Astrocyte (in vitro differentiated cells and primary cell): Measurements from ENCODE around the gene KIRREL3. TPM values are rescaled to one million over a fixed set of nuclear protein-coding genes. Genes with fewer than 3 reads are reported as not detected.

ENCODE experiments used
- DNase-seq: peaks from one replicate; pipeline ENCODE4 v3.0.0-alpha.2; 2010; ENCODE audit warnings: low read depth
- FAIRE-seq: peaks from 2 replicates; lab custom pipeline; 2011; peaks lifted over from hg19 to GRCh38; lab: Jason Lieb, UNC
- H2AFZ ChIP-seq: 2 replicates; pipeline ENCODE4 v1.6.0; 2012; ENCODE audit warnings: low read depth, low read length, inconsistent platforms
- H3K27ac ChIP-seq: 2 replicates; pipeline ENCODE4 v1.5.1; 2011; ENCODE audit warnings: low read depth, low read length, inconsistent platforms
- H3K27me3 ChIP-seq: 2 replicates; pipeline ENCODE4 v1.6.0; 2011; ENCODE audit warnings: low read length, inconsistent platforms; ENCODE audit not compliant: insufficient read depth
- H3K36me3 ChIP-seq: 2 replicates; pipeline ENCODE4 v1.5.1; 2011; ENCODE audit warnings: low read length, inconsistent platforms; ENCODE audit not compliant: insufficient read depth
- H3K4me1 ChIP-seq: 2 replicates; pipeline ENCODE4 v1.5.1; 2011; ENCODE audit warnings: low read length, inconsistent platforms; ENCODE audit not compliant: insufficient read depth
- H3K4me2 ChIP-seq: 2 replicates; pipeline ENCODE4 v1.6.0; 2012; ENCODE audit warnings: low read length, inconsistent platforms
- H3K4me3 ChIP-seq: 2 replicates; pipeline ENCODE4 v1.5.1; 2011; ENCODE audit warnings: low read depth, mild to moderate bottlenecking, low read length, inconsistent platforms; ENCODE audit not compliant: insufficient read depth
- H3K79me2 ChIP-seq: 2 replicates; pipeline ENCODE4 v1.6.0; 2012; ENCODE audit warnings: mild to moderate bottlenecking, low read length, inconsistent platforms; ENCODE audit not compliant: insufficient read depth
- H3K9ac ChIP-seq: 2 replicates; pipeline ENCODE4 v1.6.0; 2012; ENCODE audit warnings: mild to moderate bottlenecking, low read length, inconsistent platforms
- H3K9me3 ChIP-seq: 2 replicates; pipeline ENCODE4 v1.5.1; 2012; ENCODE audit warnings: low read depth, mild to moderate bottlenecking, low read length, inconsistent platforms; ENCODE audit not compliant: insufficient read depth
- H4K20me1 ChIP-seq: 2 replicates; pipeline ENCODE4 v1.6.0; 2012; ENCODE audit warnings: low read length, inconsistent platforms; ENCODE audit not compliant: insufficient read depth
- H3K27ac Mint-ChIP-seq: one replicate; pipeline ENCODE4 v1.8.0; 2021; ENCODE audit warnings: mild to moderate bottlenecking, mixed read lengths; ENCODE audit not compliant: unreplicated experiment
- H3K27me3 Mint-ChIP-seq: one replicate; pipeline ENCODE4 v1.8.0; 2021; ENCODE audit warnings: low read depth, mixed read lengths; ENCODE audit not compliant: unreplicated experiment
- H3K36me3 Mint-ChIP-seq: one replicate; pipeline ENCODE4 v1.8.0; 2021; ENCODE audit warnings: low read depth, mixed read lengths; ENCODE audit not compliant: unreplicated experiment
- H3K4me1 Mint-ChIP-seq: one replicate; pipeline ENCODE4 v1.8.0; 2021; ENCODE audit warnings: low read depth, mixed read lengths; ENCODE audit not compliant: unreplicated experiment
- H3K4me3 Mint-ChIP-seq: one replicate; pipeline ENCODE4 v1.8.0; 2021; ENCODE audit warnings: mild to moderate bottlenecking, moderate library complexity, mixed read lengths; ENCODE audit not compliant: unreplicated experiment
- H3K9me3 Mint-ChIP-seq: one replicate; pipeline ENCODE4 v1.8.0; 2021; ENCODE audit warnings: mild to moderate bottlenecking, mixed read lengths; ENCODE audit not compliant: unreplicated experiment
- CTCF ChIP-seq: IDR thresholded peaks from 2 replicates; pipeline ENCODE4 v1.5.1; 2011; ENCODE audit warnings: low read depth, mild to moderate bottlenecking, inconsistent platforms, low read length, moderate library complexity; ENCODE audit not compliant: insufficient read depth
- EZH2 ChIP-seq: IDR thresholded peaks from 2 replicates; pipeline ENCODE4 v1.6.1; 2012; ENCODE audit warnings: mild to moderate bottlenecking, low read length, inconsistent platforms; ENCODE audit not compliant: insufficient read depth
- total RNA-seq: library from RNA; stranded (reverse); gene quantifications from 2 replicates; pipeline ENCODE4 v1.2.1, GENCODE V29; 2021

Gene KIRREL3
- total RNA-seq, 1 donor from 2014 or later: 0.91 TPM

DNA sequence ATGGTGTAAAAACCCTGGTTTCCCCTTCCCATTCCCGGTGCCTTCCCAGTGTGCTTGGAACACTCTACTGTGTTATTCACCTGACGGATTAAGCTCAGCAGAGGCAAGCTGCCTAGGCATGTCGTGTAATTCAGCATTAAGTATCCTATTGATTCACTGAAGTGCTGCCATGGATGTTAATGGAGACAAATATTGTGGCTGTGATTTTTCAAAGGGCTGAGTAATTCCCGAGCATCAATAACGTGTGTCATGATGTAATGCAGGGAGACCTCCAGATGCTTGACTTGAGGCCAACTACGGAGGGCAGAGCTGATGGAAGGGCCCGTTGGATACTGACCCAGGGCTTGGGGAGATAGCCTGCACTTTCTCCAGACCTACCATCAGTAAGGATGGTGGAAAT lies 376.1 kb downstream of the KIRREL3 start:
- TF ChIP-seq EZH2 (no peak), CTCF (no peak)
- H3K4me2 ChIP-seq: no peak overlapping the region
- H3K4me1 ChIP-seq: no peaks in the 10 kb centered on the region
- peak; percentile 71 for DNase-seq
- H3K36me3 ChIP-seq: no peaks in the 10 kb centered on the region
- no peaks in the 10 kb centered on the region for H4K20me1 ChIP-seq
- Mint-ChIP-seq H3K27ac (no peak overlapping the region), H3K4me1 (no peaks in the 10 kb centered on the region), H3K36me3 (no peaks in the 10 kb centered on the region), H3K9me3 (peaks cover 2% of the 10 kb centered on the region), H3K4me3 (no peak overlapping the region), H3K27me3 (peaks cover 22% of the 10 kb centered on the region)
- H3K27me3 ChIP-seq: no peaks in the 10 kb centered on the region
- H3K4me3 ChIP-seq: no peak overlapping the region
- no peak for FAIRE-seq
- H2AFZ ChIP-seq: no peak overlapping the region
- no peaks in the 10 kb centered on the region for H3K9me3 ChIP-seq
- H3K27ac ChIP-seq: no peak overlapping the region
- H3K9ac ChIP-seq: no peak overlapping the region
- no peaks in the 10 kb centered on the region for H3K79me2 ChIP-seq

GRCh38 chr11:126619516-126619915 lies 381.1 kb downstream of the KIRREL3 start:
- Histone ChIP-seq H2AFZ (no peak overlapping the region), H4K20me1 (no peaks in the 10 kb centered on the region), H3K9ac (no peak overlapping the region), H3K27me3 (no peaks in the 10 kb centered on the region), H3K36me3 (no peaks in the 10 kb centered on the region), H3K4me2 (no peak overlapping the region), H3K27ac (no peak overlapping the region), H3K4me1 (no peaks in the 10 kb centered on the region), H3K4me3 (no peak overlapping the region), H3K79me2 (no peaks in the 10 kb centered on the region), H3K9me3 (no peaks in the 10 kb centered on the region)
- H3K4me3 Mint-ChIP-seq: no peak overlapping the region
- H3K36me3 Mint-ChIP-seq: no peaks in the 10 kb centered on the region
- no peaks in the 10 kb centered on the region for H3K9me3 Mint-ChIP-seq
- no peak for FAIRE-seq
- H3K27me3 Mint-ChIP-seq: peaks cover 22% of the 10 kb centered on the region
- TF ChIP-seq EZH2: no peak
- TF ChIP-seq CTCF: no peak
- H3K27ac Mint-ChIP-seq: no peak overlapping the region
- DNase-seq: no peak
- no peaks in the 10 kb centered on the region for H3K4me1 Mint-ChIP-seq

DNA sequence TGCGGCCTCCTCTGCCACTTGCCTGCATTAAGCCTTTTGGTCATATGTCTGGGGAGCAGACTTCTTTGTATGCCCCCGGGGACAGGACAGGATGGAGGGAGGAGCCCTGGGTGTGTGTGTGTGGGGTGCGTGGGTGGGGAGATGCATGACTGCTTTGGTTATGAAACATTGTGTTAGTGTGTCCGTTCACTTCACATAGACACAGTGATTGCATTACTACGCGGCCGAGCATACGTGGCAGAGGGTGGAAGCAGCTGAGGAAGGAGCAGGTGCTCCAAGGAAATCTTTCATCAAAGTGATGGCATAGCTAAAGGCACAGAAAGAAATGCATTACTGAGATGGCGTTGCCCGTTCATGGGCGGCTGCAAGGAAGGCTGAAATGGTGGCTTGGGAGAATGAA lies 384.7 kb downstream of the KIRREL3 start:
- no peaks in the 10 kb centered on the region for H3K79me2 ChIP-seq
- no peak for FAIRE-seq

More for the DNA sequence above, 384.7 kb downstream of the KIRREL3 start:
- Mint-ChIP-seq H3K9me3 (no peaks in the 10 kb centered on the region), H3K4me1 (no peaks in the 10 kb centered on the region), H3K27me3 (peaks cover 26% of the 10 kb centered on the region), H3K4me3 (no peak overlapping the region), H3K36me3 (no peaks in the 10 kb centered on the region), H3K27ac (no peak overlapping the region)
- Histone ChIP-seq H4K20me1 (no peaks in the 10 kb centered on the region), H3K36me3 (no peaks in the 10 kb centered on the region), H3K9ac (no peak overlapping the region), H3K27ac (no peak overlapping the region), H3K27me3 (no peaks in the 10 kb centered on the region), H2AFZ (no peak overlapping the region), H3K4me3 (no peak overlapping the region), H3K4me2 (no peak overlapping the region), H3K4me1 (no peaks in the 10 kb centered on the region), H3K9me3 (no peaks in the 10 kb centered on the region)
- TF ChIP-seq EZH2 (no peak), CTCF (no peak)
- DNase-seq: no peak
